Activated CD8-positive, alpha-beta memory T cell treated with anti-CD3 and anti-CD28 coated beads, Interleukin-2, amount 50 U/mL, for 1 hour (primary cell): ENCODE measurements around the gene BBC3.

Experiments
- DNase-seq: peaks from one replicate; pipeline ENCODE4 v3.0.0-alpha.2; 2020; ENCODE audit errors: extremely low read depth

BBC3 gene

DNA sequence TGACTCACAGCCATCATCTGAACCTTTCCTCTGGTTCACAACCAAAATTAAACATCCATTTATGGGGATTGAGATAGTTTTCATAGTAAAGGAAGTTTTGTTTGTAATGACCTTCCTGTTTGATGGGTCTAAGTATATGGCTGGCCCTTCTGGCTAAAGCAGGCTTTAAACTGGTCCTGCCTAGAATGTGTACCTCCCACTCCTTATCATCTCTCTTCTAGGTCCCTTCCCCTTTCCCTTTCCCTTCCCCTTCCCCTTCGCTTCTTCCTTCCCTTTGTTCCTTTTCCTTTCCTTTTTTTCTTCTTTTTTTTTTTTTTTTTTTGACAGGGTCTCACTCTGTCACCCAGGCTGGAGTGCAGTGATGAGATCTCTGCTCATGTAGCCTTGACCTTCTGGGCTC, 35.6 kb downstream of the BBC3 start:
- DNase-seq: no peak

DNA sequence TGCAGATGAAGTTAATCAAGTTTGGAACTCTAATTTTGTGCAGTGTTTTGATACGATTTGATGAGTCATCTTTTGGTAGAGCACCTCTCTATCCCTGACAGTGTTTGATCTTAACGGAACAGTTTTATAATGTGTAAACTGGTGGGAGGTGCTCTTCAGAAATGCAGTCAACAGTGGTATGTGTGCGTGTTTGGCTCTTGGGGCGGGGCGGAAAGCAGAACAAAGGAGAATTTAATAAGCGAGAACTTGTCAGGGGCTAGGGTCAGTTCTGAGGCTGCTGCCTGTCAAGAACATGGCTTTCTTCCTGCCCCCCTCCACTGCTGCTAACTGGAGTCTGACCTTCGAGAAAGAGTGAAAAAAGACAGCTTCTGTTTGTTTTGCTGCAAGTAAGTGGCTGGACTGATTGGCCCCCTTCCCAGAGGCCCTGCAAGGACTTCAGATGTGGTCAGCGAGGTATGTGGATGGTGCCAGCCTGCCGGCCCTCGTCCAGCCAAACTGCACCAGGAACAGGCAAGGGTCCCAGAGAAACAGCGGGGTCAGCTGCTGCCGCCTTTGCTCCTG, 40.8 kb downstream of the BBC3 start:
- peak; percentile 38 for DNase-seq

DNA sequence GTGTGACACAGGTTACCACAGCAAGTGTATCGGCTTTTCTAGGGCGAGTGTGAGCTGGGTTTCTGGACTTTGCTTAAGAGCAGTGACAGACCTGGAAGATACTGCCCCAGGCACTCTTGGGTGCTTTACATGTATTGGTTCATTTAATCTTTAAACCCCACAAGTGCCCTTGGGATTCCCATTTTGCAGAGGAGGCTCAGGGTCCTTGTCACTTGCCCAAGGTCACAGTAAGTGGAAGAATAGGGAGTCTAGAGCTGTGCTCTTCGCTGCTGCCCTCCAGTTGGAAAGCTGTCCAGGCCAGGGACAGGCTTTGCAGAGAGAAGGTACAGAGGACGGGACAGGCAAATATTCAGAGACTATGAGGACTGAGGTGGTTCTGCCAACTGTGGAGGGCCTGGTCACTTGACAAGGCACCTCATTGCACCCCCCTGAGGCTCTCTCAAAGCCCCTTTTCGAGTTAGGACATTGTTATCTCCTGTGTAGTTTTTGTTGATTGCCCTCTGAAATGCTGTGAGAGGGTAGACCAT, 42.4 kb downstream of the BBC3 start:
- no peak for DNase-seq

DNA sequence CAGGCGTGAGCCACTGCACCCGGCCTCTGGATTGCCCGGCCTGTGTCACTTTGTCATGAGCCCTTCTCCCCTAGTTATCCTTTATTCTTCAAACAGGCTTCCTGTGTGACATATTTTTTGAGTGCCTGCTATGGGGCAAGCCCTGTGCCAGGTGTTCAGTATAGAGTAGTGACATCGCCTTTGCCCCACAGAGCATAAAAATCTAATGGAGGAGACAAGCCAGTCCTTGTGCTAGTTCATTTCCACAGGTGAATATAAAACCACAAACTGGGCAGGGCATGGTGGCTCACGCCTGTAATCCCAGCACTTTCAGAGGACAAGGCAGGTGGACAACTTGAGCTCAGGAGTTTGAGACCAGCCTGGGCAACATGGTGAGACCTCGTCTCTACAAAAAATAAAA, 43.2 kb downstream of the BBC3 start:
- DNase-seq: no peak

DNA sequence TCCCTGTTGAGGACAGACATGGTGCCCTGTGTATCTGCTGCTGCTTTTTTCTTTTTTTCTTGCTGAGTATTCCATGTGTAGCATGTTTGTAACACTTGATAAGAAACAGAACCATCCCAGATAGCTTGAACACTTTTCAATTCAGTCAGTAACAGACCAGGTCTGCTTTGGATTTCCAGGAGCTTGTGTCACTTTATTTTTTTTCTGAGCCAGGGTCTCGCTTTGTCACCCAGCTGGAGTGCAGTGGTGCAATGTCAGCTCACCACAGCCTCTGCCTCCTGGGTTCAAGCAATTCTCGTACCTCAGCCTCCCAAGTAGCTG, 43.7 kb downstream of the BBC3 start:
- DNase-seq: no peak

DNA sequence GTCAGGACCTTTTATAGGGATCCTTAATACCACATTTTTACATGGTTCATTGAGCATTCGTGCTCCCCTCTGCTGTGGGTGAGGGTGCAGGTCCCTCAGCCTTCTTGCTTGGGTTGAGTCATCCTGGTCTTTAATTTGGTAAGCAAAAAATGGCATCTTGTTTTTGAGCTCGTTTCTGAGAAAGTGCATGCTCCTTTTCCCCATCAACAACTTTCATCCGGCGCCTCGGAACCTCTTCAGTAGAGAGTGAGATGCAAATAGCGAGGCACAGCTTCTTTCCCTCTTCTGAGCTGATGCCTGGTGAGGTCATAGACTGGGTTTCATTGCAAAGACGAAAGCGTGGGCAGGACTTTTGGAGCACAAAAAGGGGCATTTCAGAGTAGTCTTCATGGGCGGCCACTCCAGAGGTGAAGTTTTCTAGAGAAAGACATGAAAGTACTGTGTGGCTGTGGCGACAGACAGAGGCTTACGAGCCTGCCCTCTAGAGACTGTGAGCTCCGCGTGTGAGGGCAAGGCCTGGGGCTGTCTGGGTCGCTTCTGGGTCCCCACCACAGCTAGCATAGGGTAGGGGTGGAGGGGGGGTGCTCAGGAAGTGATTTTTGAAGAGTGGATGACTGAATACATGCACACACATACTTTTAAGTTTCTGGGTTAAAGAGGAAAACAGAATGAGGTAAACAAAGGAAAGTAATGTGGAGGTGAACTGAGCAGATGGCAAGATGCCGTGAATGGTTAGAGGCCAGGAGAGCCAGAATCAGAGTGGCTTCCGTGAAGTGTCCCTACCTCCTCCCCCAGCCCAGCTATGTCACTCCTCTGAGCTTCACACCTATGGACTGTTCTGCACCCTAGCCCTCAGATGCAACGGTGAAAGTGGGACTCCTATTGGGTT, 44.3 kb downstream of the BBC3 start:
- peak; percentile 76 for DNase-seq

DNA sequence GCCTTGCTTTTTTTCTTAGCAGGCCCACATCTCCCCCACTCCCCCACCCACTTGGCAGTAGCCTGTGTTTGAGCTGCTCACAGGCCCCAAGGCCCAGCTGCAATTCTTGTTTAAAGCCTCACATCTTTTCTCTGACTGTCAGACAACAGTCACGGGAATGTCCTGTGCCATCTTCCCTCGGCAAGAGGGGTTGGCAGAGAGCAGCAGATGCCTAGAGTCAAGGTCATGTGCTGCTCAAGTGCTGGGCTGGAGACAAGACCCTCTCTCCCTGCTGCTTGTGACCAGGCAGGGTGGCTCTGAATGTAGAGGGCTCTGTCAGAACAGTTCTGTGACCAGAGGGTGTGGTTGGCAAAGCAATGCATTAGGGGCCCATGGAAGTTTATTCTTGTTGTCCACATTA, 47.4 kb downstream of the BBC3 start:
- no peak for DNase-seq

DNA sequence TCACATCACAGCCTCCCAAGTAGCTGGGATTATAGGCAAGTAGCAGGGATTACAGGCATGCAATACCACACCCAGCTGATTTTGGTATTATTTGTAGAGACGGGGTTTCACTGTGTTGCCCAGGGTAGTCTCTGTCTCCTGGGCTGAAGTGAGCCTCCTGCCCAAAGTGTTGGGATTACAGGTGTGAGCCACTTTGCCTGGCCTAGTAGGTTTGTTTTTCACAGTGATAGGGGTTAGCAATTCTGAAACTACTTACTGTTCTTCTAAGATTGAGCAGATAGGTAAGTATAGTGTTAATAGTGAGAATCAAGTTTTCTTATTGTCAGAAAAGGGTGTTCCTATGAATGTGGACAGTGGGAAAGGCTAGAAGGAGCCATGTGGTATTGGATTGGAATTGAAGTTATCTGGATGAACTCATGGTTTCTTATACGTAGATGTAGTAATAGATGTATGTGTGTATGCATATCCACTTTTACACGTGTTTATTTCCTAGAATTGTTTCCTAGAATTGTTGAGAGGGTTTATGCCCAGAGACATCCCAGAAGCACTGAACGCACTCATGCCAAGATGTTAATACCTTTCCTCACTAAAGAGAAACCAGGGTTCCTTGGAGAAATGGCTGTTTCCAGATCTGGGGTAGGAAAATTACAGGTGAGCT, 51.2 kb downstream of the BBC3 start:
- DNase-seq: no peak

DNA sequence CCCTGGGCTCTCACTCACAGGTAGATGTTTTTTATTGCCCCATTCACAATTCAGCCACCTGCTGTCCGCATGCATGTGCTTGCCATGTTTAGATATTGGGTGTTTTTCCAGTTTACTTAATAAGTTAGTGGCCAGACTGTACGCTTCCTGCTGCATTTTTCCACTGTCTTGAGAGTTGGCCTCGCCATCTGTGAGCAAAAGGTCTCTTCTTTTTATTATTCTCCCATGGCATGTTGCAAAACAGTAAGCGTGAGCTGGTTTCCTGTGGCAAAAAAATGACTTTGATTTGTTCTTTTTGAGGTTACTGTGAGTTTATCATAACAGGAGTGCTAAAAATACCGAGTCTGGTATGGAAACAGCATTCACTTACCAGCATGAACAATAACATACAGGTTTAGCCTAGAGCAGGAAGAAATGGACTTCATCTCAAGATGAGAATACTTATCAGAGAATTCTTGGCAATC, 54.3 kb downstream of the BBC3 start:
- DNase-seq: no peak

DNA sequence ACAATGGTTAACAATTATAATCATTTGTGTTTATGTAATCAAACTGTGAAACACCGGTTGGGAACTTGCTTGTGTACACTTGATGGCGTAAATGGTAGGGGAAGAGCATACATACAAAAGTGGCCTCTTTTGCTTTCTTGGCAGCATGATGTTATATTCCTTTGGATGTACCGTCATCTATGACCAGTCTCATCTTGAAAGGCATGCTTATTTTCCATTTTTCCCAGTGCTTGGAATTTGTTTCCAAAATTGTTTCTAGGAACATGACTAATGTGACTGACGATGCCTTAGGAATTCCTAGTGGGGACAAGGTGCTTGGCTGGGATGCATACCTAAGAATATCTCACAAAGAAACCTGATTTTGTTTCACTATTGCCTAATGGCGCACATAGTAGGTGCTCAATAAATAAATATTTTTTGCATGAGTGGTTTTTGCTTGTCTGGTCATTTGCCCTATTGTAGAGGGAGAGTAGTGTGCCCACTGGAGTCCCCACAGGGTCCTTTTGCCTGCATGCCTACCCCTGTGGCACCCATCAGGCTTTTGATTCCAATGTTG, 54.9 kb downstream of the BBC3 start:
- no peak for DNase-seq

DNA sequence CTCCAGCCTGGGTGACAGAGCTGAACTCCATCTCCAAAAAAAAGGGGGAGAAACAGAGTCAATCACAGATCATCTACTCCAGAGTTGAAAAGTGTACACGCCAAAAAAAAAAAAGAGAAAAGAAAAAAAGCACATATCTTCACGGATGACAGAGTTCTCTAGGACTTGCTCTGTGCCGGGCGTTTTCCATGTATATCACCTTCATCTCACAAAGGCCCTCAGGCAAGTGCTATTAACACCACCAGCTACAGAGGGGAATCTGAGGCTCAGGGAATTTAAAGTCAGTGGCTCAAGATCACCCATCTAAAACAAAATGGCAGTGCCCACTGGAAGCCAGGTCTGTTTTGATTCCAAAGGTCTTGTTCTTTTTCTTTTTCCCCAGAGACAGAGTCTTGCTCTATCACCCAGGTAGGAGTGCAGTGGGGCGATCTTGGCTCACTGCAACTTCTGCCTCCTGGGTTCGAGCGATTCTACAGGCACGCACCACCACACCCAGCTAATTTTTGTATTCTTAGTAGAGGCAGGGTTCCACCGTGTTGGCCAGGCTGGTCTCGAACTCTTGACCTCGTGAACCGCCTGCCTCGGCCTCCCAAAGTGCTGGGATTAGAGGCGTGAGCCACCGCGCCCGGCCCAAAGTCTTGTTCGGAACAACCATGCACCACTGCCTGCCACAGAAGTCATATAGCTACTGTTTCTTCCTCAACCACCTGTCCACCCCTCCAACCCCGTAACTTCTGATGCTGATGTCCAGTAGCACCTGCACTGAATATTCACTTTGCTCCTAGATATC, 58.1 kb downstream of the BBC3 start:
- DNase-seq: no peak
